ENCODE results near the gene ZSCAN5A. TPM values are rescaled to one million over a fixed set of nuclear protein-coding genes. Genes with fewer than 3 reads are reported as not detected.

Gene ZSCAN5A
- total and polyA plus RNA-seq, 2 of the 13 experiments (the other 11 are each of a cell fraction or from before 2014, with no cell fraction given): 9.5 to 17.8 TPM

DNA sequence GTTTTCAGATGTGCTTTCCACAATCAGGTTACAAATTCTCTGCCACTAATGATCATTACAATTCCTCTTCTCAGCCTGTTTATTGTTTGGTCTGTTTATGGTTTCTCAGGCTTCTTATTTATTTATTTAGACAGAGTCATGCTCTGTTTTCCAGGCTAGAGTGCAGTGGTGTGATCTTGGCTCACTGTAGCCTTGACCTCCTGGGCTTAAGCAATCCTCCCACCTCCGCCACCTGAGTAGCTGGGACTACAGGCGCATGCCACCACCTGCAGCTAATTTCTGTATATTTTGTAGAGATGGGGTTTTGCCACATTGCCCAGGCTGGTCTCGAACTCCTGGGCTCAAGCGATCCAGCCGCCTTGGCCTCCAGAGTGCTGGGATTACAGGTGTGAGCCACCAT, 2.1 kb upstream of the ZSCAN5A start (continued):
- TF ChIP-seq, protein P1, sequence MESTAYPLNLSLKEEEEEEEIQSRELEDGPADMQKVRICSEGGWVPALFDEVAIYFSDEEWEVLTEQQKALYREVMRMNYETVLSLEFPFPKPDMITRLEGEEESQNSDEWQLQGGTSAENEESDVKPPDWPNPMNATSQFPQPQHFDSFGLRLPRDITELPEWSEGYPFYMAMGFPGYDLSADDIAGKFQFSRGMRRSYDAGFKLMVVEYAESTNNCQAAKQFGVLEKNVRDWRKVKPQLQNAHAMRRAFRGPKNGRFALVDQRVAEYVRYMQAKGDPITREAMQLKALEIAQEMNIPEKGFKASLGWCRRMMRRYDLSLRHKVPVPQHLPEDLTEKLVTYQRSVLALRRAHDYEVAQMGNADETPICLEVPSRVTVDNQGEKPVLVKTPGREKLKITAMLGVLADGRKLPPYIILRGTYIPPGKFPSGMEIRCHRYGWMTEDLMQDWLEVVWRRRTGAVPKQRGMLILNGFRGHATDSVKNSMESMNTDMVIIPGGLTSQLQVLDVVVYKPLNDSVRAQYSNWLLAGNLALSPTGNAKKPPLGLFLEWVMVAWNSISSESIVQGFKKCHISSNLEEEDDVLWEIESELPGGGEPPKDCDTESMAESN (CRISPR knock-in tag; conservative IDR thresholded peaks at IDR 0.05): no peak
- TF ChIP-seq ELF3 (CRISPR knock-in tag; IDR thresholded peaks at IDR 0.05) (no peak), ZNF33A (CRISPR knock-in tag; IDR thresholded peaks at IDR 0.05; ENCODE audit: borderline replicate concordance) (no peak), KDM6A (CRISPR knock-in tag; IDR thresholded peaks at IDR 0.05; ENCODE audit: low read depth) (0 out of 2 replicates have a peak, but pooled peaks have one; percentile 18), PPARG (CRISPR knock-in tag; conservative IDR thresholded peaks at IDR 0.05) (peak; percentile 57; the same call in 1 of the 2 replicates), JUN (CRISPR knock-in tag; IDR thresholded peaks at IDR 0.05) (no peak), ZNF543 (CRISPR knock-in tag; IDR thresholded peaks at IDR 0.05) (no peak), THAP11 (CRISPR knock-in tag; IDR thresholded peaks at IDR 0.05) (peak; percentile 74), ZFP62 (CRISPR knock-in tag; IDR thresholded peaks at IDR 0.05) (no peak), NR2F6 (IDR thresholded peaks at IDR 0.05) (peak; percentile 80), NR2F6 (CRISPR knock-in tag; IDR thresholded peaks at IDR 0.05) (peak; percentile 89), ZNF329 (CRISPR knock-in tag; IDR thresholded peaks at IDR 0.05; ENCODE audit: low read depth) (no peak), HNF4G (IDR thresholded peaks at IDR 0.05; ENCODE audit: borderline replicate concordance, low read depth, low read length) (no peak), HNF4G (CRISPR knock-in tag; IDR thresholded peaks at IDR 0.05; ENCODE audit: borderline replicate concordance, low read depth) (no peak), ZBTB7B (CRISPR knock-in tag; IDR thresholded peaks at IDR 0.05) (no peak), RARG (CRISPR knock-in tag; IDR thresholded peaks at IDR 0.05; ENCODE audit: low read depth) (no peak), MTF1 (CRISPR knock-in tag; IDR thresholded peaks at IDR 0.05) (no peak), CBX1 (IDR thresholded peaks at IDR 0.05; ENCODE audit: low read depth) (no peak), ZNF510 (CRISPR knock-in tag; IDR thresholded peaks at IDR 0.05; ENCODE audit: low read depth) (no peak), SIN3B (IDR thresholded peaks at IDR 0.05; ENCODE audit: low read length) (no peak), MED1 (CRISPR knock-in tag; IDR thresholded peaks at IDR 0.05) (peak; percentile 33; the same call in 1 of the 2 replicates), RBM22 (optimal IDR thresholded peaks at IDR 0.05; ENCODE audit: low read length) (no peak), TEAD3 (CRISPR knock-in tag; optimal IDR thresholded peaks at IDR 0.05; ENCODE audit: borderline replicate concordance) (no peak), ZNF703 (CRISPR knock-in tag; IDR thresholded peaks at IDR 0.05; ENCODE audit: borderline replicate concordance) (no peak)
- TF ChIP-seq, protein P2, sequence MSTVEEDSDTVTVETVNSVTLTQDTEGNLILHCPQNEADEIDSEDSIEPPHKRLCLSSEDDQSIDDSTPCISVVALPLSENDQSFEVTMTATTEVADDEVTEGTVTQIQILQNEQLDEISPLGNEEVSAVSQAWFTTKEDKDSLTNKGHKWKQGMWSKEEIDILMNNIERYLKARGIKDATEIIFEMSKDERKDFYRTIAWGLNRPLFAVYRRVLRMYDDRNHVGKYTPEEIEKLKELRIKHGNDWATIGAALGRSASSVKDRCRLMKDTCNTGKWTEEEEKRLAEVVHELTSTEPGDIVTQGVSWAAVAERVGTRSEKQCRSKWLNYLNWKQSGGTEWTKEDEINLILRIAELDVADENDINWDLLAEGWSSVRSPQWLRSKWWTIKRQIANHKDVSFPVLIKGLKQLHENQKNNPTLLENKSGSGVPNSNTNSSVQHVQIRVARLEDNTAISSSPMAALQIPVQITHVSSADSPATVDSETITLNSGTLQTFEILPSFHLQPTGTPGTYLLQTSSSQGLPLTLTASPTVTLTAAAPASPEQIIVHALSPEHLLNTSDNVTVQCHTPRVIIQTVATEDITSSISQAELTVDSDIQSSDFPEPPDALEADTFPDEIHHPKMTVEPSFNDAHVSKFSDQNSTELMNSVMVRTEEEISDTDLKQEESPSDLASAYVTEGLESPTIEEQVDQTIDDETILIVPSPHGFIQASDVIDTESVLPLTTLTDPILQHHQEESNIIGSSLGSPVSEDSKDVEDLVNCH (CRISPR knock-in tag; IDR thresholded peaks at IDR 0.05): no peak
- TF ChIP-seq, protein P3, sequence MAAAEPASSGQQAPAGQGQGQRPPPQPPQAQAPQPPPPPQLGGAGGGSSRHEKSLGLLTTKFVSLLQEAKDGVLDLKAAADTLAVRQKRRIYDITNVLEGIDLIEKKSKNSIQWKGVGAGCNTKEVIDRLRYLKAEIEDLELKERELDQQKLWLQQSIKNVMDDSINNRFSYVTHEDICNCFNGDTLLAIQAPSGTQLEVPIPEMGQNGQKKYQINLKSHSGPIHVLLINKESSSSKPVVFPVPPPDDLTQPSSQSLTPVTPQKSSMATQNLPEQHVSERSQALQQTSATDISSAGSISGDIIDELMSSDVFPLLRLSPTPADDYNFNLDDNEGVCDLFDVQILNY (CRISPR knock-in tag; conservative IDR thresholded peaks at IDR 0.05): no peak
- TF ChIP-seq, protein P4, sequence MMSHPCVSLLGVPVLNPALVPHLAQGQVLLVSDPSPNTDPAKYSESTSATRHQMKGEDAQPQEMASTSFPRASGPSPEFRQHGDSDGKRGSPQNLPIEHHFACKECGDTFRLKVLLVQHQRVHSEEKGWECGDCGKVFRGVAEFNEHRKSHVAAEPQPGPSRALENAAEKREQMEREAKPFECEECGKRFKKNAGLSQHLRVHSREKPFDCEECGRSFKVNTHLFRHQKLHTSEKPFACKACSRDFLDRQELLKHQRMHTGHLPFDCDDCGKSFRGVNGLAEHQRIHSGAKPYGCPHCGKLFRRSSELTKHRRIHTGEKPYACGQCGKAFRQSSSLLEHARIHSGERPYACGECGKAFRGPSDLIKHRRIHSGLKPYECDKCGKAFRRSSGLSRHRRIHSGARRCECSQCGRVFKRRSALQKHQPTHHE (CRISPR knock-in tag; IDR thresholded peaks at IDR 0.05; ENCODE audit: borderline replicate concordance): no peak
- TF ChIP-seq, protein P5, sequence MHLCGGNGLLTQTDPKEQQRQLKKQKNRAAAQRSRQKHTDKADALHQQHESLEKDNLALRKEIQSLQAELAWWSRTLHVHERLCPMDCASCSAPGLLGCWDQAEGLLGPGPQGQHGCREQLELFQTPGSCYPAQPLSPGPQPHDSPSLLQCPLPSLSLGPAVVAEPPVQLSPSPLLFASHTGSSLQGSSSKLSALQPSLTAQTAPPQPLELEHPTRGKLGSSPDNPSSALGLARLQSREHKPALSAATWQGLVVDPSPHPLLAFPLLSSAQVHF (CRISPR knock-in tag; IDR thresholded peaks at IDR 0.05): no peak

Data from HepG2 (cell line).